IMR-90 (cell line): Measurements from ENCODE around the gene ERVFRD-1. TPM values are rescaled to one million over a fixed set of nuclear protein-coding genes. Genes with fewer than 3 reads are reported as not detected.

ENCODE experiments used
- ATAC-seq: fragments of 200-7000 bp; cut with Tn5 transposase; 2 replicates; pipeline ENCODE4 v1.9.1; 2020; ENCODE audit warnings: low read depth, mild to moderate bottlenecking, moderate library complexity
- BruUV-seq: library from RNA; stranded (reverse); fragments of 400-500 nt; replicated peaks from 2 replicates; lab custom pipeline; 2021; lab: Mats Ljungman, UMichigan
- CTCF ChIA-PET: fragments of 300-600 bp; formaldehyde crosslinking; extraction: SDS; loops from one replicate; lab custom pipeline; 2021; ENCODE audit warnings: antibody characterized with exemption; lab: Yijun Ruan, JAX
- POLR2A ChIA-PET: fragments of 300-600 bp; sonication (Branson Sonifier 250); formaldehyde crosslinking; loops from one replicate; lab custom pipeline; 2022; ENCODE audit warnings: antibody characterized with exemption; ENCODE audit not compliant: unreplicated experiment; lab: Charles Lee
- DNase-seq: peaks from one replicate; pipeline ENCODE4 v3.0.0; 2013
- H2AFZ ChIP-seq: replicated peaks from 2 replicates; pipeline ENCODE3; 2013; ENCODE audit warnings: low read length, mild to moderate bottlenecking; ENCODE audit not compliant: poor library complexity
- H2AK5ac ChIP-seq: 2 replicates; pipeline ENCODE4 v1.6.1; 2013; ENCODE audit warnings: low read depth, low read length, inconsistent platforms
- H2AK9ac ChIP-seq: replicated peaks from 2 replicates; pipeline ENCODE3; 2013; ENCODE audit warnings: mild to moderate bottlenecking, low read depth, low read length, moderate library complexity; ENCODE audit not compliant: poor library complexity
- H2BK120ac ChIP-seq: 2 replicates; pipeline ENCODE4 v1.6.1; 2013; ENCODE audit warnings: low read depth, low read length, inconsistent platforms
- H2BK15ac ChIP-seq: 3 replicates; pipeline ENCODE4 v1.6.1; 2013; ENCODE audit warnings: low read depth, low read length, inconsistent platforms
- H2BK20ac ChIP-seq: 2 replicates; pipeline ENCODE4 v1.6.1; 2013; ENCODE audit warnings: low read depth, mild to moderate bottlenecking, inconsistent platforms, low read length, moderate library complexity
- H2BK5ac ChIP-seq: 2 replicates; pipeline ENCODE4 v1.6.1; 2013; ENCODE audit warnings: mild to moderate bottlenecking, low read depth, low read length, inconsistent platforms; ENCODE audit not compliant: poor library complexity, severe bottlenecking
- H3K14ac ChIP-seq: replicated peaks from 2 replicates; pipeline ENCODE4 v1.6.1; 2013; ENCODE audit warnings: low read depth, low read length, inconsistent platforms
- H3K18ac ChIP-seq: 2 replicates; pipeline ENCODE4 v1.6.1; 2013; ENCODE audit warnings: low read depth, low read length, control low read depth
- H3K23ac ChIP-seq: 2 replicates; pipeline ENCODE4 v1.6.1; 2013; ENCODE audit warnings: low read depth, low read length, inconsistent platforms
- H3K27ac ChIP-seq: 2 replicates; pipeline ENCODE4 v1.5.1; 2013; ENCODE audit warnings: mild to moderate bottlenecking, control low read depth, low read length; ENCODE audit not compliant: insufficient read depth
- H3K27me3 ChIP-seq: 2 replicates; pipeline ENCODE4 v1.6.1; 2013; ENCODE audit warnings: low read length; ENCODE audit not compliant: control insufficient read depth, insufficient read depth
- H3K36me3 ChIP-seq: 2 replicates; pipeline ENCODE4 v1.6.1; 2013; ENCODE audit warnings: low read length, mixed read lengths; ENCODE audit not compliant: control insufficient read depth, insufficient read depth
- H3K4ac ChIP-seq: 2 replicates; pipeline ENCODE4 v1.6.1; 2013; ENCODE audit warnings: low read depth, low read length, inconsistent platforms
- H3K4me1 ChIP-seq: 2 replicates; pipeline ENCODE4 v1.6.1; 2013; ENCODE audit warnings: low read length, mixed read lengths; ENCODE audit not compliant: control insufficient read depth, insufficient read depth
- H3K4me2 ChIP-seq: 2 replicates; pipeline ENCODE4 v1.6.1; 2013; ENCODE audit warnings: low read depth, mild to moderate bottlenecking, control low read depth, low read length, moderate library complexity
- H3K4me3 ChIP-seq: 2 replicates; pipeline ENCODE4 v1.5.1; 2013; ENCODE audit warnings: low read depth, mild to moderate bottlenecking, control low read depth, low read length, moderate library complexity; ENCODE audit not compliant: insufficient read depth
- H3K56ac ChIP-seq: 2 replicates; pipeline ENCODE4 v1.6.1; 2013; ENCODE audit warnings: low read length, inconsistent platforms; ENCODE audit not compliant: insufficient read depth; ENCODE audit errors: extremely low read depth
- H3K79me1 ChIP-seq, 2 experiments: 2 replicates each; pipeline ENCODE4 v1.6.1; 2013; ENCODE audit warnings: low read length in 2 of 2, inconsistent platforms in 1 of 2, low read depth in 1 of 2
- H3K9ac ChIP-seq: 2 replicates; pipeline ENCODE4 v1.6.1; 2013; ENCODE audit warnings: low read depth, low read length, control low read depth
- H3K9me1 ChIP-seq: 2 replicates; pipeline ENCODE4 v1.6.1; 2013; ENCODE audit warnings: low read length, inconsistent platforms; ENCODE audit not compliant: insufficient read depth
- H3K9me3 ChIP-seq: 2 replicates; pipeline ENCODE4 v1.6.1; 2013; ENCODE audit warnings: low read length; ENCODE audit not compliant: control insufficient read depth, insufficient read depth
- H4K20me1 ChIP-seq: 2 replicates; pipeline ENCODE4 v1.6.1; 2013; ENCODE audit warnings: low read length, inconsistent platforms; ENCODE audit not compliant: insufficient read depth
- H4K5ac ChIP-seq: 2 replicates; pipeline ENCODE4 v1.6.1; 2013; ENCODE audit warnings: mild to moderate bottlenecking, low read depth, low read length, control low read depth
- H4K8ac ChIP-seq, 2 experiments: 2 replicates each; pipeline ENCODE4 v1.6.1; 2013; ENCODE audit warnings: low read depth in 2 of 2, low read length in 2 of 2, control low read depth in 1 of 2, inconsistent platforms in 1 of 2
- H4K91ac ChIP-seq: 2 replicates; pipeline ENCODE4 v1.6.1; 2013; ENCODE audit warnings: low read depth, low read length, inconsistent platforms; ENCODE audit not compliant: insufficient read depth
- CEBPB ChIP-seq: IDR thresholded peaks from 2 replicates; pipeline ENCODE4 v1.6.1; 2012; ENCODE audit warnings: low read depth, low read length, improper control_type of control experiment
- CHD1 ChIP-seq: IDR thresholded peaks from 2 replicates; pipeline ENCODE4 v1.6.1; 2012; ENCODE audit warnings: low read depth, low read length, improper control_type of control experiment
- CTCF ChIP-seq: conservative IDR thresholded peaks from 2 replicates; pipeline ENCODE4 v1.5.1; 2012; ENCODE audit warnings: mild to moderate bottlenecking, low read depth, low read length, improper control_type of control experiment
- FOS ChIP-seq: fragments of 150-350 bp; IDR thresholded peaks from 2 replicates; pipeline ENCODE4 v1.6.1; 2016; ENCODE audit warnings: low read depth, low read length
- MAFK ChIP-seq: IDR thresholded peaks from 2 replicates; pipeline ENCODE4 v1.6.1; 2012; ENCODE audit warnings: low read depth, low read length, improper control_type of control experiment
- MAZ ChIP-seq: IDR thresholded peaks from 2 replicates; pipeline ENCODE4 v1.6.1; 2012; ENCODE audit warnings: low read depth, mild to moderate bottlenecking, low read length, improper control_type of control experiment, moderate library complexity, borderline replicate concordance
- MXI1 ChIP-seq: IDR thresholded peaks from 2 replicates; pipeline ENCODE4 v1.6.1; 2012; ENCODE audit warnings: low read depth, mild to moderate bottlenecking, low read length, moderate library complexity, borderline replicate concordance
- NFE2L2 ChIP-seq: fragments of 150-350 bp; IDR thresholded peaks from 2 replicates; pipeline ENCODE4 v1.6.1; 2016; ENCODE audit warnings: low read depth, mild to moderate bottlenecking, low read length
- POLR2A ChIP-seq: IDR thresholded peaks from 2 replicates; pipeline ENCODE4 v1.6.1; 2012; ENCODE audit warnings: mild to moderate bottlenecking, low read depth, low read length
- RAD21 ChIP-seq: IDR thresholded peaks from 2 replicates; pipeline ENCODE4 v1.6.1; 2012; ENCODE audit warnings: low read length, improper control_type of control experiment
- RFX5 ChIP-seq: IDR thresholded peaks from 2 replicates; pipeline ENCODE4 v1.8.0; 2012; ENCODE audit warnings: low read depth, mild to moderate bottlenecking, low read length, moderate library complexity
- SMC3 ChIP-seq: fragments of 150-350 bp; IDR thresholded peaks from 2 replicates; pipeline ENCODE4 v1.6.1; 2016; ENCODE audit warnings: low read depth, mild to moderate bottlenecking, antibody characterized with exemption, low read length, moderate library complexity
- USF2 ChIP-seq: fragments of 150-350 bp; IDR thresholded peaks from 2 replicates; pipeline ENCODE4 v1.6.1; 2017; ENCODE audit warnings: mild to moderate bottlenecking, antibody characterized with exemption, low read length, low read depth
- WGBS, 2 experiments: methylation state at CpG; one replicate each; pipeline versions ENCODE4 v1.1.5 to v1.1.7; 2013; ENCODE audit warnings: missing lambda C conversion rate in 2 of 2; ENCODE audit not compliant: insufficient read length in 1 of 2; ENCODE audit errors: extremely low coverage in 2 of 2; 5-methylcytosine and 5-hydroxymethylcytosine counted together
- dilution Hi-C: fragments of 300-500 bp; cut with HindIII; formaldehyde crosslinking; loops from one replicate; pipeline ENCODE4 v1.14.3; 2018; ENCODE audit warnings: low sequenced_read_pairs; ENCODE audit not compliant: unreplicated experiment
- in situ Hi-C: fragments of 300-500 bp; cut with MboI; formaldehyde crosslinking; loops from 3 replicates; pipeline ENCODE4 v1.14.3; 2019; ENCODE audit warnings: low sequenced_read_pairs, inconsistent platforms, mixed read lengths
- intact Hi-C: fragments of 100-400 bp; cut with micrococcal nuclease; formaldehyde crosslinking; loops from 2 replicates; pipeline ENCODE4 v1.10.0; 2022
- polyA plus RNA-seq, 3 experiments: library from polyadenylated mRNA; depleted of rRNA; stranded (reverse); fragments of >200 nt; gene quantifications; 2 replicates each; pipeline ENCODE4 v1.2.3, GENCODE V29; 2012; ENCODE audit warnings: low replicate concordance in 1 of 3
- total RNA-seq: library from RNA; depleted of rRNA; stranded (reverse); fragments of >200 nt; gene quantifications from 2 replicates; pipeline ENCODE4 v1.2.3, GENCODE V29; 2012
- TF ChIP-seq, protein P1 (sequence below): fragments of 150-350 bp; IDR thresholded peaks from 2 replicates; pipeline ENCODE4 v1.6.1; 2016; ENCODE audit warnings: low read depth, mild to moderate bottlenecking, low read length, moderate library complexity, borderline replicate concordance

Gene ERVFRD-1
- total and polyA plus RNA-seq, 2 of the 4 experiments (the other 2 are of a cell fraction) = not detected

DNA sequence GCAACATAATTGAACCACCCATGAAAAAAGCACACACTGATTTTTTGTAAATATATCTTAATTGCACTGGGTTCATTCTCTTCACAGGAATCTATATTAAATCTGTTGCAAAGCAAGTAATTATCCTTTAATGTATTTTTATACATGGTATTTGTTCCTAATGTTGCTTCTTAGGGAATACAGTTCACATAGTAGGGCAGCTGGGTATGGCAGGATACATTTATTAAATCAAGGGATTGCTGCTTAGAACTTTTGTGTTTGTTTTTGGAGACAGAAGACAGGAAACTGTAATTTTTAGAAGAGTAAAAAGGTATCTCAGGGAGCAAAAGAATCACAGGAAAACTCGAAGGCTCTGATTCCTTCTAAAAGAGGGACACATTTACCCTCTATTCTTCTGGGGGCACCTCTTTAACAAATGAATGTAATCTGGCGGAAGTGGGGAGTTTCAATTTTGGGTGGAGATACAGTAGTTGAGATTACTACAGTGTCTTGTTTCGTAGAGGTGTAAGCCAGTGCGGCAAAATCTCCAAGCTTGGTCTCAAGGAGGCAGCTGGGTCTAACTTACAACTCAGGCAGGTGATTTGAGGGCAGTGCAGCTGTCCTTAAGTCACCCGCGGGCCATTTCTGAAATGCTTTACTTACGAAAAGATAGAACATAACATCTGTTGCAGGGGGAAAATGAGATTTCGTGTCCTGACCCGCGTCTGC, 18.7 kb downstream of the ERVFRD-1 start:
- H2AK9ac ChIP-seq = peak overlapping the region; percentile 0
- H3K4me1 ChIP-seq = peaks cover 3% of the 10 kb centered on the region; the same call in 1 of the 2 replicates
- peak overlapping the region; percentile 70 for H3K4me3 ChIP-seq
- H2BK120ac ChIP-seq = peak overlapping the region; percentile 78
- H2BK5ac ChIP-seq = peak overlapping the region; percentile 63
- peak overlapping the region; percentile 96 for H2AFZ ChIP-seq
- peak overlapping the region; percentile 85 for H3K4ac ChIP-seq
- H2BK20ac ChIP-seq = no peak overlapping the region
- H3K9me3 ChIP-seq = no peaks in the 10 kb centered on the region
- in situ Hi-C loops (no loop called here), dilution Hi-C loops (no loop called here), intact Hi-C loops (loop anchor here (5.0 kb wide), 1 partner anchor 44 kb away; no protein-coding TSS in a partner anchor)
- no peaks in the 10 kb centered on the region for H3K36me3 ChIP-seq
- H4K8ac ChIP-seq = peak overlapping the region; percentile 75 to 88
- H4K20me1 ChIP-seq = peaks cover 13% of the 10 kb centered on the region; the same call in 1 of the 2 replicates
- peak overlapping the region; percentile 76 for H3K14ac ChIP-seq
- no peaks in the 10 kb centered on the region for H3K27me3 ChIP-seq
- WGBS, 2 experiments = 0% methylated on average over 2 of the region's 10 CpGs; no CpG with 5 or more reads in 1 of the 2 experiments
- peak; percentile 41 for DNase-seq
- H2AK5ac ChIP-seq = no peak overlapping the region
- peak overlapping the region; percentile 44; the same call in 2 of the 3 replicates for H2BK15ac ChIP-seq
- H3K27ac ChIP-seq = peak overlapping the region; percentile 74
- ChIA-PET POLR2A (no interaction called here), CTCF (interaction anchor here (0.9 to 1.0 kb wide), 2 partner anchors 50 to 403 kb away, joined by 3 read pairs; no protein-coding TSS in a partner anchor)
- H3K18ac ChIP-seq = peak overlapping the region; percentile 58
- peak overlapping the region; percentile 91 for H3K4me2 ChIP-seq
- H4K91ac ChIP-seq = peak overlapping the region; percentile 70
- H3K23ac ChIP-seq = peak overlapping the region; percentile 69
- H4K5ac ChIP-seq = peak overlapping the region; percentile 32
- H3K9ac ChIP-seq = peak overlapping the region; percentile 76
- H3K9me1 ChIP-seq = no peaks in the 10 kb centered on the region
- H3K79me1 ChIP-seq = peaks cover 7 to 23% of the 10 kb centered on the region in 2 experiments; a peak in 3 of 4 replicates
- no TSS peak for BruUV-seq
- ATAC-seq = peak; percentile 1; the same call in 1 of the 2 replicates
- H3K56ac ChIP-seq = peak overlapping the region; percentile 48
- TF ChIP-seq SMC3 (no peak), NFE2L2 (no peak), POLR2A (no peak), CEBPB (no peak), MAFK (no peak), RFX5 (no peak), CTCF (no peak), CHD1 (no peak), FOS (no peak), MXI1 (no peak), MAZ (no peak), RAD21 (no peak), USF2 (no peak)
- TF ChIP-seq, protein P1, sequence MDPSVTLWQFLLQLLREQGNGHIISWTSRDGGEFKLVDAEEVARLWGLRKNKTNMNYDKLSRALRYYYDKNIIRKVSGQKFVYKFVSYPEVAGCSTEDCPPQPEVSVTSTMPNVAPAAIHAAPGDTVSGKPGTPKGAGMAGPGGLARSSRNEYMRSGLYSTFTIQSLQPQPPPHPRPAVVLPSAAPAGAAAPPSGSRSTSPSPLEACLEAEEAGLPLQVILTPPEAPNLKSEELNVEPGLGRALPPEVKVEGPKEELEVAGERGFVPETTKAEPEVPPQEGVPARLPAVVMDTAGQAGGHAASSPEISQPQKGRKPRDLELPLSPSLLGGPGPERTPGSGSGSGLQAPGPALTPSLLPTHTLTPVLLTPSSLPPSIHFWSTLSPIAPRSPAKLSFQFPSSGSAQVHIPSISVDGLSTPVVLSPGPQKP = no peak
